Psoas muscle (tissue), 8 donors: ENCODE data around the gene WDR26. TPM values are rescaled to one million over a fixed set of nuclear protein-coding genes. Genes with fewer than 3 reads are reported as not detected.
A peak's percentile ranks its signal among the peaks of the same experiment; 100 is the strongest.
"Not testable (repeated sequence)": the region's sequence is repeated elsewhere in the genome, so short reads cannot be mapped to it uniquely, and the experiment has no call there.

Experiments used
- ATAC-seq, 4 donors: fragments of 200-7000 bp; cut with Tn5 transposase; one replicate each; pipeline ENCODE4 v1.9.1; 2020; ENCODE audit warnings: moderate library complexity in 3 of 4, mild to moderate bottlenecking in 2 of 4
- DNase-seq, 2 donors: peaks; one replicate each; pipeline ENCODE4 v3.0.0-alpha.2; 2020
- H3K27ac ChIP-seq: fragments of 200-600 bp; one replicate; pipeline ENCODE4 v1.8.0; 2022
- H3K27me3 ChIP-seq, 3 donors: fragments of 200-600 bp in 1 of 3; one replicate each; pipeline versions ENCODE4 v1.6.1 to v1.8.0; 2013 to 2022; ENCODE audit warnings: low read length in 2 of 3, mild to moderate bottlenecking in 2 of 3, moderate library complexity in 1 of 3; ENCODE audit not compliant: insufficient read depth in 3 of 3
- H3K36me3 ChIP-seq, 2 donors: fragments of 200-600 bp in 1 of 2; one replicate each; pipeline versions ENCODE4 v1.6.1 to v1.8.0; 2013 to 2022; ENCODE audit warnings: low read depth in 1 of 2, mild to moderate bottlenecking in 1 of 2, moderate library complexity in 1 of 2; ENCODE audit not compliant: insufficient read depth in 1 of 2
- H3K4me1 ChIP-seq: fragments of 200-600 bp; one replicate; pipeline ENCODE4 v1.8.0; 2022
- H3K4me3 ChIP-seq: fragments of 200-600 bp; one replicate; pipeline ENCODE4 v1.8.0; 2022; ENCODE audit warnings: mild to moderate bottlenecking
- H3K9me3 ChIP-seq: fragments of 200-600 bp; one replicate; pipeline ENCODE4 v1.8.0; 2022
- CTCF ChIP-seq: fragments of 200-600 bp; IDR thresholded peaks from one replicate; pipeline ENCODE4 v1.8.0; 2022; ENCODE audit warnings: antibody characterized with exemption
- WGBS, 3 donors: extraction: QIAGEN DNeasy Blood & Tissue Kit; methylation state at CpG; one replicate each; pipeline versions ENCODE4 v1.1.6 to v1.1.7; 2013; 5-methylcytosine and 5-hydroxymethylcytosine counted together
- intact Hi-C, 2 donors: fragments of 100-400 bp; cut with DNase I; formaldehyde crosslinking; loops; one replicate each; pipeline versions ENCODE4 v1.11.0 to v1.14.2; 2022
- polyA plus RNA-seq, 3 donors: library from polyadenylated mRNA; stranded (reverse); fragments of 200-250 nt; gene quantifications; one replicate each; pipeline ENCODE4 v1.2.3, GENCODE V29; 2013
- total RNA-seq, 4 donors: library from RNA; stranded (reverse); fragmentation: NEBNext Ultra II Directional in 2 of 4; extraction: Animal tissue kit (Norgen Biotek cat#: 25700) in 2 of 4; gene quantifications; one replicate each; pipeline versions ENCODE4 v1.2.1 to v1.2.4, GENCODE V29; 2021 to 2023
- donor health status: healthy with polysubstance abuse.
- donor health status: DM: no; HTN: no; CAD: no; lungs with moderate emphysema.
- donor health status: Bipolar disorder and iron deficiency.
- donor health status: healthy.
- donor health status: DM: yes; HTN: yes; CAD: no.
- donor health status: DM: no; HTN: no; CAD: no.
- donor health status: DM: no; HTN: no; CAD: no.
- donor health status: DM: yes; HTN: yes; CAD: no.

WDR26 gene
- total and polyA plus RNA-seq, 7 donors: 29.1 to 114 (median 82.4) TPM

- no peak for DNase-seq
- H3K4me1 ChIP-seq: no peaks in the 10 kb centered on the region
- peaks cover 0 to 4% (median 0%) of the 10 kb centered on the region in 3 donors for H3K27me3 ChIP-seq
- intact Hi-C loops: no loop called here
- 38 to 59% (median 45%) methylated on average over 3 of the region's 3 CpGs for WGBS, 3 donors
- H3K36me3 ChIP-seq: no peaks in the 10 kb centered on the region
- H3K4me3 ChIP-seq: no peak overlapping the region
- no peak for TF ChIP-seq CTCF
- peaks cover 17% of the 10 kb centered on the region for H3K9me3 ChIP-seq
- no peak for ATAC-seq
- H3K27ac ChIP-seq: no peak overlapping the region
Measured at GRCh38 chr1:224343679-224344078, 90.9 kb downstream of the WDR26 start.

- H3K36me3 ChIP-seq, H3K4me1 ChIP-seq, DNase-seq, H3K27ac ChIP-seq, intact Hi-C loops, H3K27me3 ChIP-seq: not testable (repeated sequence)
- 7% methylated on average over 25 to 31 of the region's 36 CpGs for WGBS, 3 donors
- peak overlapping the region; percentile 72 for H3K4me3 ChIP-seq
- H3K9me3 ChIP-seq: peaks cover 17% of the 10 kb centered on the region
- ATAC-seq: peak in 3 of 4 donors; percentile 49 to 67 (median 56)
Measured at GRCh38 chr1:224340453-224341384, 93.9 kb downstream of the WDR26 start.

- intact Hi-C loops: no loop called here
- TF ChIP-seq CTCF: no peak
- H3K4me3 ChIP-seq: no peak overlapping the region
- H3K27ac ChIP-seq: no peak overlapping the region
- no peaks in the 10 kb centered on the region for H3K4me1 ChIP-seq
- DNase-seq (no peak), ATAC-seq (no peak)
- H3K27me3 ChIP-seq: peaks cover 0 to 4% (median 3%) of the 10 kb centered on the region in 3 donors
- WGBS, 3 donors: 75 to 97% (median 82%) methylated on average over 1 to 2 of the region's 4 CpGs
- H3K36me3 ChIP-seq: no peaks in the 10 kb centered on the region
- H3K9me3 ChIP-seq: peaks cover 17% of the 10 kb centered on the region
Measured at GRCh38 chr1:224339442-224340033, 95.1 kb downstream of the WDR26 start.

GRCh38 chr1:224338150-224338838 is 96.3 kb downstream of the WDR26 start:
- no peak for TF ChIP-seq CTCF
- ATAC-seq: no peak
- intact Hi-C loops: no loop called here
- Histone ChIP-seq H3K27me3 (peaks cover 0 to 4% (median 3%) of the 10 kb centered on the region in 3 donors), H3K9me3 (peaks cover 5% of the 10 kb centered on the region), H3K4me1 (peaks cover 8% of the 10 kb centered on the region), H3K27ac (no peak overlapping the region), H3K36me3 (no peaks in the 10 kb centered on the region), H3K4me3 (no peak overlapping the region)
- no peak for DNase-seq
- 83 to 98% (median 96%) methylated on average over 4 of the region's 4 CpGs for WGBS, 3 donors

Other genes starting within 250 kb of the WDR26 start
- 10 to 100 TPM in 1 of 4 donors, 1 to 10 TPM in 3; 6.3 to 11.0 (median 8.1) TPM for gene NVL, start 104.6 kb downstream of the WDR26 start, total RNA-seq
- 1 to 10 TPM; 7.0 to 10.0 (median 8.2) TPM for gene NVL, start 104.6 kb downstream of the WDR26 start, polyA plus RNA-seq
- 10 to 100 TPM; 29.7 to 38.4 (median 34.3) TPM for gene CNIH4, start 77.9 kb downstream of the WDR26 start, total RNA-seq
- gene CNIH4, start 77.9 kb downstream of the WDR26 start, polyA plus RNA-seq: 100 to 1,000 TPM in 1 of 3 donors, 10 to 100 TPM in 2; 42.5 to 103 (median 48.2) TPM
- gene CNIH3, start 181.5 kb upstream of the WDR26 start, total RNA-seq: 1 to 10 TPM in 3 of 4 donors, under 1 TPM in 1; 0.46 to 1.9 (median 1.3) TPM
- gene CNIH3, start 181.5 kb upstream of the WDR26 start, polyA plus RNA-seq: 1 to 10 TPM in 1 of 3 donors, under 1 TPM in 2; 0.39 to 1.8 (median 0.42) TPM